GM18873 (cell line): ENCODE measurements around the gene DTWD2.
"Not testable (repeated sequence)": the region's sequence is repeated elsewhere in the genome, so short reads cannot be mapped to it uniquely, and the experiment has no call there.

ENCODE experiments used
- ATAC-seq: cut with Tn5 transposase; IDR thresholded peaks from one replicate; pipeline ENCODE4 v1.9.1; 2021; ENCODE audit warnings: mild to moderate bottlenecking, moderate library complexity, moderate number of reproducible peaks; ENCODE audit not compliant: unreplicated experiment, low FRiP score

DTWD2 gene

DNA sequence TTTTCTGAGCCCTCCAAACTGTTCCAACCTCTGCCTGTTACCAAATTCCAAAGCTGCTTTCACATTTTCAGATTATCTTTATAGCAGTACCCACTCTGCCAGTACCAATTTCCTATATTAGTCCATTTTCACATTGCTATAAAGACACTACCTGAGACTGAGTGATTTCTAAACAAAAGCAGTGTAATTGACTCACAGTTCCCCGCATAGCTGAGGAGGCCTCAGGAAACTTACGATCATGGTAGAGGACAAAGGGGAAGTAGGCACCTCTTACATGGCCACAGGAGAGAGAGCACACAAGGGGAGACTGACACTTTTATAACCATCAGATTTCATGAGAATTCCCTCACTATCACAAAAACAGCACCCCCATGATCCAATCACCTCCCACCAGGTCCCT, 105.0 kb downstream of the DTWD2 start:
- ATAC-seq = no peak

DNA sequence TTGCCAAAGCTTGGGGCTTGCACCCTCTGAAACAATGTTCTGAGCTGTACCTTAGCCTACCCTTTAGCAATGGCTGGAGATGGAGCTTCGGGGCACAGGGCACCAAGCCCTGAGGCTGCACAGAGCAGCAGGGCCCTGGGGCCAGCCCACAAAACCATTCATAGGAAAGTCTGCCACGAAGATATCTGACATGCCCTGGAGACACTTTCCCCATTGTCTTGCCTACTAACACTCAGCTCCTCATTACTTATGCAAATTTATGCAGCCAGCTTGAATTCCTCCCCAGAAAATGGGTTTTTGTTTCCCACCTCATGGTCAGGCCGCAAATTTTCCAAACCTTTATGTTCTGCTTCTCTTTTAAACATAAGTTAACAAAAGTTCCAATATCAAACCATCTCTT, 105.7 kb downstream of the DTWD2 start:
- ATAC-seq = no peak

DNA sequence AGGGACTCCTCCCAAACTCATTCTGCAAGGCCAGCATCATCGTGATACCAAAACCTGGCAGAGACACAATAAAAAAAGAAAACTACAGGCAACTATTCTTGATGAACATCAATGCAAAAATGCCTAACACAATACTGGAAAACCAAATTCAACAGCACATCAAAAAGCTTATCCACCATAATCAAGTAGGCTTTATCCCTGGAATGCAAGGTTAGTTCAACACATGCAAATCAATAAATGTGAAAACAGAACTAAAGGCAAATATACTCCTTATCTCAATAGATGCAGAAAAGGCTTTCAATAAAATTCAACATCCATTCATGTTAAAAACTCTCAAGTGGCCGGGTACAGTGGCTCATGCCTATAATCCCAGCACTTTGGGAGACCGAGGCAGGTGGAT, 111.5 kb downstream of the DTWD2 start:
- not testable (repeated sequence) for ATAC-seq

DNA sequence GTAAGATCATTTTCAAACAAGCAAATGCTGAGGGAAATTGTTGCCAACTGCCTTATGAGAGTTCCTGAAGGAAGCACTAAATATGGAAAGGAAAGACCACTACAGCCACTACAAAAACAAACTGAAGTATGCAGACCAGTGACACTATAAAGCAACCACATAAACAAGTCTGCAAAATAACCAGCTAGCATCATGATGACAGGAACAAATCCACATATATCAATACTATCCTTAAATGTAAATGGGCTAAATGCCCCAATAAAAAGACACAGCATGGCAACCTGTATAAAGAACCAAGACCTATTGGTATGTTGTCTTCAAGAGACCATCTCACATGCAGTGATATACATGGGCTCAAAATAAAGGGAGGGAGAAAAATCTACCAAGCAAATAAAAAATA, 113.2 kb downstream of the DTWD2 start:
- ATAC-seq = no peak

DNA sequence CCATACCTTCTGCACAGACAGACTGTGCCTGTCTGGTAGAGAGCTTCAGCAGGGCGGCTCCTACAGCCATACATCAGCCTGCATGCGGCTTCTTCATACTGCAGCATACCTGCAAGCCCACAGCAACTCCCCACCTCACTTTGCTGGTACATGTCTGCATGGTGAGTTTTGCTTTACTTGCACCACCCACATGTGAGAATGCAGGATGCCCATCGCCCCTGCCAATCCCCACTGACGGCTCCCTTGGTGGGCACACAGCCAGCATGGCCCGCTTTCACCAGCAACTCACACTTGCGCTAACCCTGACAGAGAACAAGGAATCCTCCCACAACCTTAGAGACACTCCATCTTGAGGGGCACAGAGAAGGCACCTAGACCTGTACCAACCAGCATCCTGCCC, 114.9 kb downstream of the DTWD2 start:
- no peak for ATAC-seq

DNA sequence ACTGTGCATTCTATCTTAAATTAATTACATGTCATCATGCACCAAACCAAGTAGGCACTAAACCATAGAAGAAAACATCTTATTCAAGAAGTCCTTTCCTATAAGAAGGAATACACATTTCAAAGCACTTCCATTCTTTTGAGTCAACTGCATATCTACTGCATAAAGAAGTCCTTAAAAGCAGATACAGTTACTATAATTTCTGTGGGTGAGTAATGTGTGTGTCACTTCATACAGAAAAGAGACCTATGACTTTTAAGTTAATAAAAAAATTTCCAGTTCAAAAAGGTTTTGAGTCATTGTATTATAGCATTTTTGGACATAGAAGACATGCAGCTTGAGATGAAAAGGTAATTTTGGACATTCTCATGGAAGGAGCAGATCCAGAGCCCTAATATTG, 125.0 kb downstream of the DTWD2 start:
- no peak for ATAC-seq

DNA sequence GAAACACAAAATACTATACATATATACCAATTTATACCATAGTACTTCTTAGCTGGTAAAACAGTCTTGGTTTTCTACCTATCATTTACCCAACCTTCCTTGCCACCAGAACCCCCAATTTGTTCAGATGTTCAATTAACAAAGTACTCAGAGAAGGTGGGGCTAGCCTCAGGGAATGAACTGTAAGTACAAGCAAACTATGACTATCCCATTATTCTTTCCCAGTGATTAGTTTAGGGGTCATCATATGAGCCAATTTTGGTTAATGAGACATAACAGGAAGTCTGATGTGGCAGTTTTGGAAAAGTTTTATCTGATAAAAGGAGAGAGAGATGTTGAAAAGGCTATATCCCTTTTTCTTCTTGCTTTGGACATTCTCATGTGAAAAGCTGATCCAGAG, 125.8 kb downstream of the DTWD2 start:
- no peak for ATAC-seq

DNA sequence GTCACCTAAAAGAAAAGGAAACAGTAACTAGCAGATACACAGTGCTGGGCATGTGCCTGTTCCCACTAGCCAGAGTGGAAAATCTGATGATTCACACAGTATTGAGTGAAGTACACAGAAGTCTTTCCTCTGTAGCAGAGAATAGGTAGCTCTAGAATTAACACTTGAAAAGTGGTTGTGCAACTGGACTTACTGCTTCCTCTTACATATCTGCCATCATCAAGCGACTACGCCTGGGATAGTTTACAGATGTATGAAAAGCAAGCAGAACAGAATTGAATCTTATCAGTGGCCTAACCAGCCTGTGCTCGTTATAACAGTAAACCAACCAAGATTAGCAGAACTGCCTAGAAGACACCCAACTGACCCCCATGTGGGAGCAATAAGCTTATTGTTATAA, 130.6 kb downstream of the DTWD2 start:
- no peak for ATAC-seq

DNA sequence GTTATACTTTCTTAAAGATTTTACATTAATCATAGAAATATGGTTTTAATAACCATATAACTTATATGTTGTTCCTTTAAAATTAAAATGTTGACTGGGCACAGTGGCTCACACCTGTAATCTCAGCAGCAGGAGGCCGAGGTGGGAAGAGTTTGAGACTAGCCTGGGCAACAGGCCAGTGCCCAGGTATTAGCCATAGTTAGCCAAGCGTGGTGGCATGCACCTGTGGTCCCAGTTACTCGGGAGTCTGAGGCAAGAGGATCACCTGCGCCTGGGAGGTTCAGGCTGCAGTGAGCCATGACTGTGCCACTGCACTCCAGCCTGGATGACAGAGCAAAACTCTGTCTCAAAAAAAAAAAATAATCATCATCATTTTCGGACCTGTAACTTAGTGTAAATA, 133.5 kb downstream of the DTWD2 start:
- ATAC-seq = no peak

DNA sequence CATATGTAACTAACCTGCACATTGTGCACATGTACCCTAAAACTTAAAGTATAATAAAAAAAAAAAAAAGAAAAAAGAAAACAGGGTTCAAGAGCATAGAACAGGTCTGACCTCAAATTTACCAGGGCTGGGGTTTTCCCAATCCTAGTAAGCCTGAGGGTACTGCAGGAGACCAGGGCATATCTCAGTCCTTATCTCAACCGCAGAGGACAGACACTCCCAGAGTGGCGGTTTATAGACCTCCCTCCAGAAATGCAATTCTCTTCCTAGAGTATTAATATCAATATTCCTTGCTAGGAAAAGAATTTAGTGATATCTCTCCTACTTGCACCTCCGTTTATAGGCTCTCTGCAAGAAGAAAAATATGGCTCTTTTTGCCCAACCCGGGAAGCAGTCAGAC, 136.6 kb downstream of the DTWD2 start:
- not testable (repeated sequence) for ATAC-seq

DNA sequence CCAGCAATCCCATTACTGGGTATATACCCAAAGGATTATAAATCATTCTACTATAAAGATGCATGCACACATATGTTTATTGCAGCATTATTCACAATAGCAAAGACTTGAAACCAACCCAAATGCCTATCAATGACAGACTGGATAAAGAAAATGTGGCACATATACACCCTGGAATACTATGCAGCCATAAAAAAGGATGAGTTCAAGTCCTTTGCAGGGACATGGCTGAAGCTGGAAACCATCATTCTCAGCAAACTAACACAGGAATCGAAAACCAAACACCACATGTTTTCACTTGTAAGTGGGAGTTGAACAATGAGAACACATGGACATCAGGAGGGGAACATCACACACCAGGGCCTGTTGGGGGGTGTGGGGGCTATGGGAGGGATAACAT, 138.8 kb downstream of the DTWD2 start:
- not testable (repeated sequence) for ATAC-seq

DNA sequence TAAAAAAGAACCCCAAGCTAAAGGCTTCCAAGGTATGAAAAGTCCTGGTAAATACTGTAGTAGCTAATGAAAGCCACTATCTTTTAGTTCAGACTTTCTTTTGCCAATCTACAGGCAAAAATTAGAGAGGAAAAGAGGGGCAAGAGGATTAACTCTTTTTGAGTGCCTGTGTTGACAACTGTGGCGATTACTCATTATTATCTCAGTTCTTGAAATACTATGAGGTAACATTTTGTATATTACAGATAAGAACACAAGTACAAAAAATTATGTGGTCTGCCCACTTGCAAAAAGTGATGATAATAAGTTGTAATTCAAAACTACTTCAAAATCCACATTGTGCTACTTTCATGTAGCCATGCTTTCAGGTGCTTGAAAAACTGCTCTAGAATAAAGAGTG, 144.0 kb downstream of the DTWD2 start:
- ATAC-seq = no peak

DNA sequence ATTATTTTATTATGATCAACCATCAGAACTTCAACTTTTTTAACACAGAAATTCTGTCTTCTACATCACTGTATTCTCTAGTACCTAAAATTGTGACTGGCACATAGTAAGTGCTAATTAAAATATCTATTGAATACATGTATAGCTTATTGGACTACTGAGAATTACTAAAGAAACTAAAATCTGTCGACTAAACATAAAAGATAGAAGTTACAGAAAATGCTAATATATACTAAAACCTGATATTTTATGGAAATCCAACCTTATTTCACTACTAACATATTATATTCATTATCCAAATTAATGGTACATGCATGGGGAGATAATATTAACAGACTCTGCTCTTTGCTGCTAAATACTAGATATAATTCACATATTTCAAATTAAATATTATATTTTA, 153.6 kb downstream of the DTWD2 start:
- no peak for ATAC-seq

DNA sequence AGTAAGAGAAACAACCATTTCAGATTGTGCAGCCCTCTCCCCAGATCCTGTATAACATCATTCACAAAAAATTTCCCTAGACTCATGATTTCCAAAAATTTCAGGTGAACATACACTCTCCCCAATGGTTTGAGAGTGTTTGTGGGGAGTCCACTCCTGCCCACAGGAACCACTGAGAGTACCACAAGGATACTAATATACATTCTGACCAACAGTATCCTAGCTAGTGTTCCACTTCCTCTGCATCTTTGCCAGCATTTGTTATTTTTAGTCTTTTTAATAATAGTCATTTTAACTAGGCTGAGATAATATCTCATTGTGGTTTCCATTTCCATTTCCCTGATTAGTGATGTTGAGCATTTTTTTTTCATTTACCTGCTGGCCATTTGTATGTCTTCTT, 155.4 kb downstream of the DTWD2 start:
- no peak for ATAC-seq

DNA sequence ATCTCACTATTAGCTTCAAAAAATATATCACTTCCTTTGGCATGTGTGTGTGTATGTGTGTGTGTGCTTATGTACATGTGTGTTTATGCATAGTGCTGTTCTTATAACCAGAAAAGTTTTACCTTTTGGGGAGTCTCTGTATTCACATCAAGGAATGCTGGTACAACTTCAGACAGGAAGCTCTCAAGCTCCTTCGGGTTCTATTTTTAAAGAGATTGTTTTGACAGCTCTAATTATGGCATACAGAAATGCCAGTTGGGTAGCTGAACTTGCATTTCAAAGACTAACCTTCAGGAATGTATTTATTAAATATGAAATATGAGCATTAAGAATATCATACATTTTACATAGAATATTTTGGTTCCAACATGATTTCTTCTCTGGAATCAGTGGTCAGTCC, 163.1 kb downstream of the DTWD2 start:
- no peak for ATAC-seq

DNA sequence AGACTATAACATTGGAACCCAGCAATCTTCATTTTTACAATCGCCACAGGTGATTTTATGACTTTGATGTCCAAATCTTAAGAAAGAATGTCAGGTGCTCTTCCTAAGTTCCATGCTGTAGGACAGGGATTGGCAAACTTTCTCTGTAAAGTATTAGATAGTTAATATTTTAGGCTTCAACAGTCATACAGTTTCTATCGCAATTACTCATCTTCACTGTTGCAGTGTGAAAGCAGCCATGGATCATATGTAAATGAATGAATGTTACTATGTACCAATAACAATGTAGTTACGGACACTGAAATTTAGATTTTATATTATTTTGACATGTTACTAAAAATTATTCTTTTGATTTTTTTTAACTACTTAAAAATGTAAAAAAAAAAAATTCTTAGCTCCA, 169.7 kb downstream of the DTWD2 start:
- peak; percentile 55 for ATAC-seq

DNA sequence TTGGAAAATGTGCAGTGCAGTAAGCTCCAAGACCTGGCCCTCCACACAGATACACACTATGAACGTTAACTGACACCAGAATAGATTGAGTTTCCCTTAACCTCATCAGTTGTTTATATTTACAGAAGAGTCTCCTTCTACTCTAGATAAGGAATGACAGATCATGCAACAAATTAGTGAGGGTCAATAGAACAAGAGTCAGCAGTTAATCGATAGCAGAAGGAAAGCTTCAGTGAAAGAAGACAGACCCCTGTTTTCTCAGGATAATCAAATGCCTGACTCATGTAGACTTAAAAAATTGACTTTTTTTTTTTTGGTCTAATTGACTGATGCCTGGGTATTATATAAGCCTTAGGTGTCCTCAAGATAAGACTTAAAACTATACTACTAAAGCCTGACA, 179.9 kb downstream of the DTWD2 start:
- ATAC-seq = no peak

DNA sequence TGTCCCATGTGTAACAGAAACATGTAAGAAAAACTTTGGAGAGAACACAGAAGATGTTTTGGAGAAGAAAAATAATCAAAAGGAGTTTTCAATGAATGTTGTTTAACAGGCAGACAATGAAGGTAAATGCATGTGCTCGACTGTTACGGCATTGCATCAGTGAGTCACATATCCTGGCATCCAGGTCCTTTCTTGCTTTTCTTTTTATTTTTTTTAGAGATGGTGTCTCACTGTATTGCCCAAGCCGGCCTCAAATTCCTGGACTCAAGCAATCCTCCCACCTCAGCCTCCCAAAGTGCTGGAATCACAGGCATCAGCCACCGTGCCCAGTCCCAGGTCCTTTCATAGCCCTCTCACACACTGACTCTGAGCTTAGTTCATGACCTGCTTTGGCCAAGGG, 181.8 kb downstream of the DTWD2 start:
- no peak for ATAC-seq

DNA sequence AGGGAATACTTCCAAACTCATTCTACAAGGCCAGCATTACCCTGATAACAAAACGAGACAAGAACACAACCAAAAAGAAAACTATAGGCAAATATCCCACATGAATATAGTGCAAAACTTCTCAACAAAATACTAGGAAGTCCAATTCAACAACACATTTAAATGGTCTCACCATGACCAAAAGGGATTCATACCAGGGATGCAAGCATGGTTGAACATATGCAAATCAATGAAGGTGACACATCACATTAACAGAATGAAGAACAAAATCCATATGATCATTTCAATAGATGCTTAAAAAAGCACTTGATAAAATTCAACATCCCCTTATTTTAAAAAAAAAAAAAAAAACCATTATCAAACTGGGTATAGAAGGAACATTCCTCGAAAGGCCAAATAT, 186.0 kb downstream of the DTWD2 start:
- ATAC-seq = no peak

DNA sequence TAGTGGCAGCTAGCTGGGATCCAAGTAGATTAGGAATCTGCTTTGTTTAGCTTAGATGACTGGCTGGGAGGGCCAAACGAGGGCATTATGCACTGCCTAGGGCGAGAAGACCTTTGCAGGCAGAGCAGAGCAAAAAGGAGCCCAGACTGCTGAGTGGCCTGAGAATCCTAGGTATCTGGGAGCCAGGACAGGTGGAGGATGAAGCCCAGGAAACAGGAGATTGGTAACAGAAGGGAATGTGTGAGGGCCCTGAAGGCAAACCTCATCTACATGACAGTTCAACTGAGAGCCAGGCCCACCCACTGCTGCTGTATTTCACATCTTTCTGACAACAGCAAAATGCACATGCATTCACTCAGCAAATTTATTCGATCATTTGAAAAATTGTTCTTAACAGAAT, 192.3 kb downstream of the DTWD2 start:
- no peak for ATAC-seq

DNA sequence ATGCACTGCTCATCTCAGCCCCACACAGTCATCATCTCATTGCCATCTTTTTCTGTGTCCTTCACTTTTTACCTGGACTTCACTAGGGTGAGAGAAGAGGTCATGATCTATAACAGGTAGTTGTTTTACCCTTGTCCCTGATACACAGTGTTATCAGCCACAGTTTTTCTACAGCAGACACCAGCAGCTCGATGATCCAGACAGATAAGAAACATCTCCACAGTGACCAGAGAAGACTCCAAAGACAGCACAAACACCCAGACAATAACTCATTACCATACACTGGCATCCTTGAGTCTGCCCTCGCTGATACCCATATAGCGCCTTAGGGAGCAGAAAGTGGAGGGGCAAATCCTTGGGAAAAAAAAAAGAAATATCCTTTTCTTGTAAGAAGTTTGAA, 194.1 kb downstream of the DTWD2 start:
- ATAC-seq = no peak

DNA sequence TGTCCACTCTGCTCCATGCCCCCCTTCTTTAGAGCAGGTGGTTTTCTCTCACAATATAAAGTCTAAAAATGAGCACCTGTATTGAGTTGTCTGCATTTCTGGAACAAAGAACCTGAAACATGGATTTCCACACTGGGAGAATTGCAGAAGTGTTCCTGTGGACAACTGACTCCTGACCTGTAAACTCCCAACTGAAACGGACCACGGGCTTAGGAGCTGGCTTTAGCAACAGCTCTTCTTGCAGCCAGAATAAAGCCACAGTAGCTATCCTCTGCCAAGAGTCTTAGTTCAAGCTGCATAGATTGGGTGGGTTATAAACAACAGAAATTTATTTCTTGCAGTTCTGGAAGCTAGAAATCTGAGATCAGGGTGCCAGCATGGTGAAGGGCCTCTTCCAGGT, 194.7 kb downstream of the DTWD2 start:
- ATAC-seq = no peak

DNA sequence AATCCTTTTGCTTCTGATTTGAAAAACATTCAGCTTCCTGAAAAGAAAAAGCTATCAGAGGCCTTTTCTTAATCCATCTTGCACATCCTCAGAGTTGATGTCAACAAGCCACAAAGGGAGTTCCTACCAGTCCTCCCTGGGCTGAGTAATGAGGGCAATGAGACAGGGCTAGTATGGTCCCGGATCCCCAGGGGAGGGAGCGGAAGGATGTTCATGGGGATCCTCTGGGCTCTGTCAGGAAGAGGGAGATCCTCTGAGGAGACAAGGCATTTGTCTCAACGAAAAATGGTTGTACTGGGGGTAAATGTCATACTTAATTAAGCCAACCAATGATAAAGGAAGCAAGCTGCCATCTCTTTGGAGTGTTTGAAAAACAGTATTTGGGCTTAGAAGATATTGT, 195.3 kb downstream of the DTWD2 start:
- ATAC-seq = no peak
